ENCODE measurements around the gene SHC2.
A peak's percentile ranks its signal among the peaks of the same experiment; 100 is the strongest.
"Not testable (repeated sequence)": the region's sequence is repeated elsewhere in the genome, so short reads cannot be mapped to it uniquely, and the experiment has no call there.

The SHC2 gene

DNA sequence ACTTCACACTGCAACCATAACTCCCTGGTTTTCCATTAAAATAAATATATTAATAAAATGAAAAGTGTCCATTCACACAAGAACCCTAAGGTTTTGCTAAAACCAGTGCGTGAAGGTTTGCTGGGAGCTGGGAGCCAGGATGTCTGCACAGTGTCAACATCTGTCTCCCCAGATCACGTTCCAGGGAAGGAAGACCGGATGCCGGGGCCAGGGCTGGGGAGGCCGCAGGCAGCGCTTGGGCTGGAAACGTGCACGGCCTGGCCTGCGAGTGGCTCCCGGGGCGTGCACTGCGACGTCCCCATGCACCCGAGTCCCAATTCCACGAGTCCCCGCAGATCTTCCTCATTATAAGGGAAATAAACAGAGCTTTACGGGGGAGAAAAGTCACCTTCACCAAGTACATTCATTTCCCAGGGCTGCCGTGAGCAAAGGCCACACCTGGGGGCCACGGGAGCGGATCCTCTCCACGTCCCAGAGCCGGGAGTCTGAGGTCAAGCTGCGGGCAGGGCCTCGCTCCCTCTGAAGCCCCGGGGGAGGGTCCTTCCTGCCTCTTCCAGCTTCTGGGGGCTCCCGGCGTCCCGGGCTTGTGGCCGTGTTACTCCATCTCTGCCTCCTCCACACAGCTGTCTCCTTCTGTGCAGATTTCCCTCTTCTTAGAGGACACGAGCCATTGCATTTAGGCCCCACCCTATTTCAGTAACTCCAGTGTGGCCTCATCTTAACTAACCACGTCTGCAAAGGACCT, 12.8 kb downstream of the SHC2 start:
- no peak for DNase-seq

DNA sequence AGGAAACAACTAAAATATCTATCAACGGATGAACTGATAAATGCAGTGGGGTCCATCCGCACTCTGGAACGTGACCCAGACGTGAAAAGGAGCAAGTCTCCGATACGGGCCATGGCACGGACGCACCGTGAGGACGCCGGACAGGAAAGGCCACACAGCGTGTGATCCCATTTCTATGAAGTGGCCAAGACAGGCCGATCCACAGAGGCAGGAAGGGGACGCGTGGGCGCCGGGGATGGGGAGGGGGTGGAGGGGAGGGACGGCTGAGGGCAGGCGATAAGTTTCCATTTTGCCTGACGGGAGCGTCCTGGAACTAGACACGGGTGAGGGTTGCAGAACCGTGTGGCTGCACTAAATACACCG, 13.8 kb downstream of the SHC2 start:
- no peak for DNase-seq

DNA sequence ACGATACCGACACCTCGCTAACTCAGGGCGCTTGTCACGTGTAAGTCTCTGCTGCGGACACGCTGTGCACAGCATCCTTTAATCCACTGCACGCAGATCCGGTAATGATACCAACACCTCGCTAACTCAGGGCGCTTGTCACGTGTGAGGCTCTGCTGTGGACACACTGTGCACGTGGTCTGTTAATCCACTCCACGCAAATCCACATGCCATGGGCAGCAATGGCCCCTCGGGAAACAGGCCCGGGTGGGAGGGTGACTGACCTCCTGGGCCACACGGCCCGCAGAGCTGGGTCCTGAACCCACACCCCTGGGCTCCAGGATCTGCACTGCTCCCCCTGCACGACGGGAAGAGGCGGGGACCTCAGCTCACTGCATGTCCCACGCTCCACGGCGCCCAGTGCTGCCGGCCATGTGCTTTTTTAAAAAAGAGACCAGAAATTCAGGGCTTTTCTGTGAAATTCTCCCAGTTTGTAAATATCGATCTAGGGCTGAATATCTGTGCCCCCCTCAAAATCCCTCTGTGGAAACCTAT, 16.1 kb downstream of the SHC2 start:
- no peak for DNase-seq

DNA sequence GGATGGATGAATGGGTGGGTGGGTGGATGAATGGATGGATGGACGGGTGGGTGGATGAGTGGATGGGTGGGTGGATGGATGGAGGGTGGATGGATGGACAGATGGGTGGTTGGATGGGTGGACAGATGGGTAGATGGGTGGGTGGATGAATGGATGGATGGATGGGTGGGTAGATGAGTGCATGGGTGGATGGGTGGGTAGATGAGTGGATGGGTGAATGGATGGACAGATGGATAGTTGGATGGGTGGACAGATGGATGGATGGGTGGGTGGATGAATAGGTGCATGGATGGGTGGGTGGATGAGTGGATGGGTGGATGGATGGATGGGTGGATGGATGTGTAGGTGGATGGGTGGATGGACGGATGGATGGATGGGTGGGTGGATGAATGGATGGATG, 17.8 kb downstream of the SHC2 start:
- no peak for DNase-seq

DNA sequence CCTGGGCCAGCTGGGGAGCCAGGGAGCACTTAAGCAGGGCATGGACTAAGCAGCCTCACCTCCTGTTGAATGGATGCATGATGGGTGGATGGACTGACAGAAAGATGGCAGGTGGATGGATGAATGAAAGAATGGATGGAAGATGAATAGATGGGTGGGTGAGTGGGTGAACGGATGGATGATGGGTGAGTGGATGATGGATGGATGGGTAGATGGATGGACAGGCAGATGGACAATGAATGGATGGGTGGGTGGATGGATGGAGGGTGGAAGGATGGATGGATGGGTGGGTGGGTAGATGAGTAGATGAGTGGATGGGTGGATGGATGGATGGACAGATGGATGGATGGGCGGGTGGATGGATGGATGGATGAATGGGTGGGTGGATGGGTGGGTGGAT, 18.7 kb downstream of the SHC2 start:
- no peak for DNase-seq

DNA sequence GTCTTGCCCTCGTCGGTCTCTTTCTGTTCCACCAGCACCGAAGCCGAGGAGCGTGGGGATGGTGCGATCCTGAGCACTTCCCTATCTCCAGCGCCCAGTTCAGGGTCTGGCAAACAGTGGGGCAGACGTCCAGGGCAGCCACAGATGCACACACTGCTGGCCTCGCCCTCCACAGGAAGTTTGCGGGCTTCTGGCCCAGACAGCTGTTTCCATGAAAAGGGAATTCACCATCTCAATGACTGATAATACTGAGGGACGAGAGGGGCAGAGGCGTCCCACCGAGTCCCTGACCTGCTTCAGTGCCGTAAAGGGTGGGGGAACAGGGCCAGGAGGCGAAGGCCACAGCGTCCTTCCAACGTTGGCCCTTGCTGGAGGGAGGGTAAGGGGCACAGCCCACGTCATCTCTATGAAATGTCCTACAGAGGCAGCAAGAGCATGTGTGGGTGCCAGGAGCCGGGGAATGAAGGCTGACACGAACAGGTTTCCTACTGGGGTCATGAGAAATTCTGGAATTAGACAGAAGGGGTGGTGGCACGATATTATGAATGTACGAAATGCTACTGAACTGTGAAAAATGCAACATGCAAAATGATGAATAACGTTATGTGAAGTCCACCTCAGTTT, 19.5 kb downstream of the SHC2 start:
- DNase-seq, result no peak

DNA sequence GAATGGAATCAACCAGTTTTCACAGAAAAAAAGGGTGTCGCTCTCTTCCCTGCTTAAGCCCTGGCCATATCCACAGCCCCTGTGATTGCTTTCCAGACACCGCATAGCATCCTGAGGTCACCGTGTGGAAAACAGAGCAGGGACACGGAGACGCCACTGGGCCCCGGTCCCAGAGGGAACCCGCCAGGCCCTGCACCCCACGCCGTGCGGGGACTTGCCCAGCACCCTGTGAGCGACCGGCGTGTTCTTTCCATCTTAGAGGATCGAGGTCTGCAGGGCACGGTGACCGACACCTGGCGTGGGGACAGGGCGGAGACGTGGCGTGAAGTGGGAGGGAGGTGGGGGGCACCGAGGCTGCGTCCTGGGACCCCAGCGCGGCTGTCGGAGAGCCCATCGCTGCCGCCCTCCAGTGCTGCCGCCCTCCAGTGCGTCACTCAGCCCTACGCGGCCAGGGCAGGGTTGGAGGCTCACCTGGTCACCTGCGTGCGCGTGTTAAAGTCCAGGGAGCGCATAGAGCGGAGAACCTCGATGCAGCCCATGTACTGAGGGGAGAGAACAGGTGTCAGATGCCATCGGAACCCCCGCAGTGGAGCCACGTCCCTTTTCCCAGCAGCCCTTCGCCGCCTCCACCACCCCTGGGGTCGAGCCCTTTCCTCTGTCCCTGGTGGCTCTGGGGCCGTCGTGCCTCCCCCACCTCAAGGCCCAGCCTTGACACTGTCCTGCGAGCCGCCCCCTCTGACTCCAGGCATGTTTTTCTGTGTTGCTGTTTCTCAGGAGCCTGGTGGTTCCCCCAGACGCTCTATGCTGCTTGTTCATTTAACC, 20.2 kb downstream of the SHC2 start:
- DNase-seq, result no peak

DNA sequence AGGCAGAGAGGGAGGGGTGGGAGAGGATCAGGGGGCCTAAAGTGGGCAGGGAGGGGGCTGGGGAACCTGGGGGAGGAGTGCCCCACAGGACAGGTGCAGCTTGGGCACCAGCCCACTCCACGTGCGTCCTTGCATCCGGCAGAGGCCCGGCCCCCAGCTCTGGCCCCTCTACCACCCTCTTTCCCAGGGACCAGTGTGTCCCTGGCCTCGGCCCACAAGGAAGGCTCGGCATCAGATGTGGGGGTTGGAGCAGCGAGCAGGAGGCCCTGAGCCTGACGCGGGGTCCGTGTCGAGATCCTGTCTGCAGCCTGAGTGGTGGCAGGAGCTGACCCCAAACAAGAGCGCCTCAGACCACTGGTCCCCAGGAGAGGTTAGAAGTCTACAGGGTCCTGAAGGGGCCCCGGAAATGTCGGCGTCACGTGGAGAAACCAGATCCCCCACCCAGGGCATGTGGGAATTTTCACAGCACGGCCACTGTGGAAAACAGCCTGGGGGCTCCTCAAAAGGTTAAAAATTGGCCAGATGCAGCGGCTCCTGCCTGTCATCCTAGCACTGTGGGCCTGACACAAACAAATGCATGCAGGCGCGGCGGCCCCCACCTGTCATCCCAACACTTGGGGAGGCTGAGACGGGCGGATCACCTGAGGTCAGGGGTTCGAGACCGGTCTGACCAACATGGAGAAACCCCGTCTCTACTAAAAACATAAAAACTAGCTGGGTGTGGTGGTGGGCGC, 21.5 kb downstream of the SHC2 start:
- no peak for DNase-seq

DNA sequence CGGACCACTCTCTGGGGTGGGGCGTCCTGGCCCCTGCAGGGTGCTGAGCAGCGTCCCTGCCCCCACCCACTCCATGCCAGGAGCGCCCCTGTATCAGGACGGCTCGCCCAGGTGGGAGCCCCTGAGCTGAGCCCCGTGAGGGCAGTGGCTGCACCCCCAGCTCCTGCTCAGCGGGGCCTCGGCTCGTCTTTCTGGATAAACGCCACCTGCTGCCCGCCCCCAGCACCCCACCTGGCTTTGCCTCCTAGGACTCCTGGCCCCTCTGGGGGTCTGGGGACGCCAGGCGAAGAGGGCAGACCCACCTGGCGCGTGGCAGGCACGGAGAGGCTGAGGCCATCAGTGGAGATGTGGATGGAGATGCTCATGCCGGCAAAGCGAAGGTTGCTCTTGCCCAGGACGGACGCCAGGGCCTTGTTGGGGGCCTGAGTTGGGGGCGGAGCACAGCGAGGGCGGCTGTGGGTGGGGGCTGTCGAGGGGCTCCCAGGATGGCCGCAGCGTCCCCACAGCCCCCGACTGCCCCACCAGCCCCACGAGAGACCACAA, 22.3 kb downstream of the SHC2 start:
- no peak for DNase-seq

DNA sequence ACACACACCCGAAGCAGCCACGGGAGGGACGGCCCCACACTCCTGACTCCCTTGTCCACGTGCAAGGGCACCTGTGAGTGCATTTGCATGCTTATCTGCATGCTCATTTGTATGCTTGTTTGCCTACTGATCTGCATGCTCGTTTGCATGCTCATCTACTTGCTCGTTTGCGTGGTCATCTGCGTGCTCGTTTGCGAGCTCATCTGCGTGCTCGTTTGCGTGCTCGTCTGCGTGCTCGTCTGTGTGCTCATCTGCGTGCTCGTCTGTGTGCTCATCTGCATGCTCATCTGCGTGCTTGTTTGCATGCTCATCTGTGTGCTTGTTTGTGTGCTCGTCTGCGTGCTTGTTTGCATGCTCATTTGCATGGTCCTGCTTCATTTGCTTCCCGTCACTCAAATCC, 23.8 kb downstream of the SHC2 start:
- DNase-seq, result no peak

DNA sequence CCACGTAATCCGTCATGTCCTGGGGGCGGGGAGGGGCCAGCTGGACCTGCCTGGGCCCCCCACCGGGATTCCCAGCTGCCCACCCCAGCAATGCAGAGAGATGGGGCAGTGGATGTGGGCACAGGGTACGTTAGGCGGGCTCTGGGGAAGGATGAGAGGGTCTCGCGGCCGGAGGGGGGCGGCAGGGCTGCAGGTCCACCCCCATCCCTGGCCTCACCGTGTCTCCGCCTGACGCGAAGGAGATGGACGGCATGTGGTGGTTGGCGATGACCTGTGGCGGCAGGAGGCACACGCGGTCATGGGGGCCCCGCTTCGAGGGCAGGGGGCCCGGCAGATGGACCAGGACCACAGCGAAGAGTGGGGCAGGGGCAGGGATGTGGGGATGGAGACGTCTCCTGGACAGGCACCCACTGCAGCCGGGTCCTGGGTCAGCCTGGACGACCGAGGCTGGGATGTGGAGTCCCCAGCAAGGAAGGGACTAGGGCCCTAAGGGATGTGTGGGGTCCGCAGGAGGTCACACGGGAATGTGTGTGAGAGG, 24.4 kb downstream of the SHC2 start:
- DNase-seq, result no peak

DNA sequence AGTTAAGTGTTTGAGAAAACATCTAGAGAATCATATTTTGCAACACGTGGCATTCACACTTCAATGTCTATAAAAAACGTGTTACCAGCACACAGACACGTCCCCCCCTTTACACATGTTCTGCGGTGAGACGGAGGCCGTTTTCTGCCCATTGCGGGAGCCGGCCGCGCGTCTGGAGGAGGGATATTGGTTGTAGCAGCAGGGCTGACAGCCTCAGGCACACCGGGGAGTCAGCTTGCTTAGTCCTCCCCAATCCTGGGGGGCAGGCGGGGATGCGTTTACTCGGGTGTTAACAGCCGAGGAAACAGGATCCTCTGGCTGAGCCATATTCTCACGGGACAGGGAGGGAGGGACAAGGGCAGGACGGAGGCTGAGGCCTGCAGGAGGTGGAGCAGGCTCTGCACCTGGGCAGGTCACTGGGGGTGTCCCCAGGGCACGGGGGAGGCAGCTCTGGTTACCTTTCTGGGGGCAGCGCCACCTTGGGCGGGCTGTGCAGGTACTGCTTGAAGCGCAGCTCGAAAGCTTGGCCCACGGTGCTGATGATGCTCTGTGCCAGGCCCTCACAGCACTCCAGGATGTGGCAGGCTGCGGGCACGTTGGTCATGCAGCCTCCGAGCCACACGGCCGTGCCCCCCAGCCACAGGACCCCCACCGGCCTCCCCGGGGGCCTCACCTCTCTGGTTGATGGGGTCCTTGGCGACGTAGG, 25.0 kb downstream of the SHC2 start:
- no peak for DNase-seq

DNA sequence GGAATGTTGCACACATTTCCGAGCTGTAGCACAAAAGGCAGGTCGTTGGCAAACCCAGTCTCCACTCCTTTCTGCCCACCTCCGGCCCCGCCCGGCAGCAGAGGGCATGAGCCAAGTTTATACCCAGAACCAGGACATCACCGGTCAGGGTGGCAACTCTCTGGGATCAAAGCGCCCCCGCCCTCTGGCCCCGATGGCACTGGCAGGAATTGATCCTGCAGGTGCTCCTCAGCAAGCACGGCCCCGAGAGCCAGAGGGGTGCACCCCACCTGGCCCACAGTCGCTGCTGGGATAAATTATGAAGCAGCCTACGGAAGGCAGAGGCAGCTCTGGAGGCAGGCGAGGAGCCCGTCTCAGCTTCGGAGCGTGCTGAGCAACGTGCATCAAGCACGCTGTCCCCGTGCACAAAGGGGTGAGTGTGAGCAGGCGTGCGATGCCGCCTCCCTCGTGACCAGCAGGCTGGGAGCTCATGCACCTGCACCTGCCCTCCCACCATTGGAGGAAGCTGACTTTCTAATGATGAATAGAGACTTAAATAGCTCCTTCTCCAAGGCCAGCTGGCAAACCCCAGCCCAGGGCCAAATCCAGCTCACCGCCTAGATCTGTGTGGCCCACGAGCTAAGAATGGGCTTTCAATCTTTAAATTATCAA, 25.7 kb downstream of the SHC2 start:
- peak in 5 of 56 donors; percentile 4 to 14 (median 8) for DNase-seq

DNA sequence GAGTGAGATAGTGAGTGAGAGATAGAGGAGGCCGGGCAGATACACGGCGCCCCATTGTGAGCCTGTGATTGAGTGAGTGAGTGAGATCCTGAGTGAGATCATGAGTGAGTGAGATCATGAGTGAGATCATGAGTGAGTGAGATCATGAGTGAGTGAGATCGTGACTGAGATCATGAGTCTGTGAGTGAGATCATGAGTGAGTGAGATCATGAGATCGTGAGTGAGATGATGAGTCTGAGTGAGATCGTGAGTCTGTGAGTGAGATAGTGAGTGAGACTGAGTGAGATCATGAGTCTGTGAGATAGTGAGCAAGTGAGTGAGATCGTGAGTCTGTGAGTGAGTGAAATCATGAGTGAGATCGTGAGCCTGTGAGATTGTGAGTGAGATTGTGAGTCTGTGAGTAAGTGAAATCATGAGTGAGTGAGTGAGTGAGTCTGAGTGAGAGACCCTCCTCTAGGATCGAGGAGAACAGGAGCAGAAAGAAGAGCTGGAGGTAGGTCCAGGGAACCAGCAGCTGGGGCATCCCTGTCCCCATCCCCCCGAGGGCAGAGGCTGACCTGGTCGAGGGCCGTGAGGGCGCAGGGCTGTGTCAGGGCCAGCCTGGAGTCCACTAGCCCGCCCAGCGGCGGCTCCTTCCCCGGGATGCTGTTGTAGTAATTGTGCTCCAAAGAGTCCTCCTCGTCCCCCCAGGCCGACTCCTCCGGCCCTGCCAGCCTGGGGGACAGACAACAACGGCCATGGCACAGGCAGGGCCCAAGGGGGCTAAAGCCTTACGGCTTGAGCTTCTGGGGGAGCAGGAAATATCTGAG, 26.5 kb downstream of the SHC2 start:
- no peak for DNase-seq

DNA sequence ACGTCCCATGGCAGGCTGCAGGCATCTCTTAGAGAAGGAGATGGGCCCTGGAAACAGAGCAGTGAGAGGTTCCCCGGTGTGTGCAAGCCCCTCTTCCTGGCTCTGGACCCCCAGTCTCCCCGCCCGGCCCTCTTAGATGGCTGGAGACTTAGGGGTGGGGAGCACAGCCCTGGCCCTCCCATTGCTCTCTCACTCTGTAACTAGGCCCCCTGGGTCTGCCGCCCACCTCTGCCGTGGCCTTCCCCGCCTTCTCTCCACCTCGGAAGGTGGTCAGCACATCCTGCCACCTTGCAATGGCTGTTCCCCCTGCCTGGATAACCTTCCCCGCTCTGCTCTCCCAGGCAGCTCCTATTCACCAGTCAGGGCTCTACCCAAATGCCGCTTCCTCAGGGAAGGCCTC, 30.1 kb downstream of the SHC2 start:
- DNase-seq, result no peak

DNA sequence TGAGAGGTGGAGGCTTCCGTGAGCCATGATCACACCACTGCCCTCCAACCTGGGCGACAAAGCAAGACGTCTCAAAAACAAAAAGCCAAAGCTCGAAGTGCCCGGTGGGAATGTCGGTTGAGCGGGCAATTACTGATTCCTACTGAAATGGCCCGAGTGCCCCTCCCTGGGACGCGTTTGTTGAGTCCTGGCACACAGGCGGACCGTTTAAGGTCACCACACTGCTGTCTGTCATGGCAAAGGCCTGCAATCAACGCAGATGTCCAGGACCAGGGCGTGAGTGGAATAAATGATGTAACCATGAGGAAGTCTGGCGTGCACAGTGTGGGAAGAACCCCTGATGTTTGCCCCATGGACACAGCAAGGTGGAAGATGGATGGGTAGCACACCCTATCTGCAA, 32.7 kb downstream of the SHC2 start:
- DNase-seq, result no peak

DNA sequence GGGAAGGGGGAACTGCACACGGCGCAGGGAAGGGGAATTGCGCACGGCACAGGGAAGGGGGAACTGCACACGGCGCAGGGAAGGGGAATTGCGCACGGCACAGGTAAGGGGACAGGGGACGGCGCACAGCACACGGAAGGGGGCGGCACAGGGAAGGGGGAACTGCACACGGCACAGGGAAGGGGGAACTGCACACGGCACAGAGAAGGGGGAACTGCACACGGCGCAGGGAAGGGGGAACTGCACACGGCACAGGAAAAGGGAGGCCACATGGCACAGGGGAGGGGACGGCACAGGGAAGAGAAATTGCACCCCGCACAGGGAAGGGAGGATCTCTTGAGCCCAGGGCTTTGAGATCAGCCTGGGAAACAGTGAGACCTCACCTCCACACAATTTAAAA, 33.2 kb downstream of the SHC2 start:
- DNase-seq, result not testable (repeated sequence)

DNA sequence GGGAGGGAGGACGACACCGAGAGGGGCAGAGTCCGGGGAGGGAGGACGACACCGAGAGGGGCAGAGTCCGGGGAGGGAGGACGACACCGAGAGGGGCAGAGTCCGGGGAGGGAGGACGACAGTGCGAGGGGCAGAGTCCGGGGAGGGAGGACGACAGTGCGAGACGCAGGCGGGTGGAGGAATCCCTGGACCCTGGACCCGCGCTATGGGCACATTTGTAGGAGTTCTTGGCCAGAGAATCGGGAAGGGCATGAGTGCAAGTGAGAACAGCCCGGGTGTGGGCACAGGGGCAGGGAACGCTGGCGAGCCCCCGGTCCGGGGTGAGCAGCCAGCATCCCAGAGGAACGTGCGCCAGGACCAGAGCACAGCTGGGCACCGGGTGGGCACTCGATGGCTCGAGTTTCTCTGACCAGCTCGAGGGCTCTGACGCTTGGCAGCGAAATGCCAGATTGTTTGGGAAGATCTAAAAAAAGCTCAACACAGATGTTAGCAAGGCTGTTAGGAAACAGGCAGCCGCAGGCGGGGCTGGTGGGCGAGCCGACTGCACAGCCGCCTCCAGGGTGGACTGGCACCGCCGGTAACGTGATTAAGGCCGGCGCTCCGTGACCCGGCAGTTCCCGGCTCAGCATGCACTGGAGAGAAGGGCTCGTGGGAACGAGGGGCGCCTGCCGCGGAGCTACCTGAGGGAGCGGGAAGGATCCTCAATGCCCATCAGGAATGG, 33.9 kb downstream of the SHC2 start:
- peak in 10 of 56 donors; percentile 5 to 49 (median 22) for DNase-seq
